ENCODE results near the gene KRTAP10-8.

- TF ChIP-seq EZH2 (IDR thresholded peaks at IDR 0.05; ENCODE audit: borderline replicate concordance, low read length), result no peak
- TF ChIP-seq, protein P1, sequence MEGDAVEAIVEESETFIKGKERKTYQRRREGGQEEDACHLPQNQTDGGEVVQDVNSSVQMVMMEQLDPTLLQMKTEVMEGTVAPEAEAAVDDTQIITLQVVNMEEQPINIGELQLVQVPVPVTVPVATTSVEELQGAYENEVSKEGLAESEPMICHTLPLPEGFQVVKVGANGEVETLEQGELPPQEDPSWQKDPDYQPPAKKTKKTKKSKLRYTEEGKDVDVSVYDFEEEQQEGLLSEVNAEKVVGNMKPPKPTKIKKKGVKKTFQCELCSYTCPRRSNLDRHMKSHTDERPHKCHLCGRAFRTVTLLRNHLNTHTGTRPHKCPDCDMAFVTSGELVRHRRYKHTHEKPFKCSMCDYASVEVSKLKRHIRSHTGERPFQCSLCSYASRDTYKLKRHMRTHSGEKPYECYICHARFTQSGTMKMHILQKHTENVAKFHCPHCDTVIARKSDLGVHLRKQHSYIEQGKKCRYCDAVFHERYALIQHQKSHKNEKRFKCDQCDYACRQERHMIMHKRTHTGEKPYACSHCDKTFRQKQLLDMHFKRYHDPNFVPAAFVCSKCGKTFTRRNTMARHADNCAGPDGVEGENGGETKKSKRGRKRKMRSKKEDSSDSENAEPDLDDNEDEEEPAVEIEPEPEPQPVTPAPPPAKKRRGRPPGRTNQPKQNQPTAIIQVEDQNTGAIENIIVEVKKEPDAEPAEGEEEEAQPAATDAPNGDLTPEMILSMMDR (conservative IDR thresholded peaks at IDR 0.05 in 1 of 2, IDR thresholded peaks at IDR 0.05 in 1 of 2; ENCODE audit: extremely low read depth in 1 of 2, insufficient read depth in 1 of 2, low read depth in 1 of 2, low read length in 2 of 2), result no peak
Measured at GRCh38 chr21:44594406-44594916, 17.4 kb upstream of the KRTAP10-8 start.

Data from mammary epithelial cell (primary cell).